Effector memory CD4-positive, alpha-beta T cell (primary cell): ENCODE results near the gene ATP8B2.

Source experiments
- DNase-seq, 3 donors: peaks; one replicate each; pipeline ENCODE4 v3.0.0-alpha.2; 2020
- H3K27ac ChIP-seq: 2 replicates; pipeline ENCODE4 v1.7.0; 2013; ENCODE audit warnings: mild to moderate bottlenecking, low read length, moderate library complexity; ENCODE audit not compliant: insufficient read depth, poor library complexity, severe bottlenecking
- H3K27me3 ChIP-seq: replicated peaks from 2 replicates; pipeline ENCODE4 v1.7.0; 2013; ENCODE audit warnings: mild to moderate bottlenecking, low read length; ENCODE audit not compliant: insufficient read depth, control insufficient read depth, poor library complexity, severe bottlenecking
- H3K36me3 ChIP-seq: 2 replicates; pipeline ENCODE4 v1.7.0; 2013; ENCODE audit warnings: mild to moderate bottlenecking, low read length, moderate library complexity; ENCODE audit not compliant: control insufficient read depth, insufficient read depth
- H3K4me1 ChIP-seq: 2 replicates; pipeline ENCODE4 v1.7.0; 2013; ENCODE audit warnings: low read length, mild to moderate bottlenecking; ENCODE audit not compliant: control insufficient read depth, insufficient read depth, poor library complexity, severe bottlenecking
- H3K4me3 ChIP-seq: 2 replicates; pipeline ENCODE4 v1.7.0; 2013; ENCODE audit warnings: low read length, low read depth, mild to moderate bottlenecking; ENCODE audit not compliant: insufficient read depth, poor library complexity, severe bottlenecking
- H3K9me3 ChIP-seq: 2 replicates; pipeline ENCODE4 v1.7.0; 2013; ENCODE audit warnings: mild to moderate bottlenecking, low read length, moderate library complexity; ENCODE audit not compliant: control insufficient read depth

Gene ATP8B2

DNA sequence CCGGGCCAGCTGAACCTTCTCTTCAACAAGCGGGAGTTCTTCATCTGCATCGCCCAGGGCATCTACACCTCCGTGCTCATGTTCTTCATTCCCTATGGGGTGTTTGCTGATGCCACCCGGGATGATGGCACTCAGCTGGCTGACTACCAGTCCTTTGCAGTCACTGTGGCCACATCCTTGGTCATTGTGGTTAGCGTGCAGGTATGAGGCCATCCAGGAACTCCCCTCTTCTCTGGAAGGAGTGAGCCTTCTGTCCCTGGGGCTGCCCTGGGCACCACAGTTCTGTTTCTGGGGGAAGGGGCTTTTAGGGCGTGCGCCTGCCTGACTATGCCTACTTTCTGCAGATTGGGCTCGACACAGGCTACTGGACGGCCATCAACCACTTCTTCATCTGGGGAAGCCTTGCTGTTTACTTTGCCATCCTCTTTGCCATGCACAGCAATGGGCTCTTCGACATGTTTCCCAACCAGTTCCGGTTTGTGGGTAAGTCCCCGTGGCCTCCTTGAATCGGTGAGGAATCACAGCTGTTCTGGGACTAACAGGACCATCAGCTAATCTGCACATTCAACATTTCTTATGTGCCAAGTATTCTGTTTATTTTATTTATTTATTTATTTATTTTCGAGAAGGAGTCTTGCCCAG lies 21.1 kb downstream of the ATP8B2 start:
- Histone ChIP-seq H3K27me3 (no peaks in the 10 kb centered on the region), H3K4me1 (peaks cover 62% of the 10 kb centered on the region), H3K4me3 (no peak overlapping the region), H3K27ac (peak overlapping the region; percentile 22), H3K9me3 (no peaks in the 10 kb centered on the region), H3K36me3 (peaks cover 73% of the 10 kb centered on the region)
- DNase-seq = no peak

DNA sequence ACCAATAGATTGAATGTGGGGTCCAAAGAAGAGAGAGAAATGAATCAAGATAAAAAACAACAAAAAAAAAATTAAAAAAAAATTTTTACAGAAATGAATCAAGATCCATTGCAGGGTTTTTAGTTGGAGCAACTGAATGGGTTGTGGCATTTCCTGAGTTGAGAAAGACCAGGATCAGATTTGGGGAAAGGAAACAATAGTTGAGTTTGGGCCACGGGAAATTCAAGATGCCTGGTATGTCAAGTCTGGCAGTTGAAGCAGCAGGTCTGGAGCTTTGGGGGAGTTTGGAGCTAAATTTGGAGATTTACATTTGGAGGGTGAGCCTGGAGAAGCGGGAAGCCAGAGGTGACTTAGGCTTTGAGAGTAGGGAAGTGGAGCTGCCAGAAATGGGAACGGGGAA lies 22.6 kb downstream of the ATP8B2 start:
- peaks cover 57% of the 10 kb centered on the region for H3K4me1 ChIP-seq
- H3K4me3 ChIP-seq = no peak overlapping the region
- no peak for DNase-seq
- H3K36me3 ChIP-seq = peaks cover 65% of the 10 kb centered on the region
- H3K27ac ChIP-seq = no peak overlapping the region
- H3K27me3 ChIP-seq = no peaks in the 10 kb centered on the region
- no peaks in the 10 kb centered on the region for H3K9me3 ChIP-seq

DNA sequence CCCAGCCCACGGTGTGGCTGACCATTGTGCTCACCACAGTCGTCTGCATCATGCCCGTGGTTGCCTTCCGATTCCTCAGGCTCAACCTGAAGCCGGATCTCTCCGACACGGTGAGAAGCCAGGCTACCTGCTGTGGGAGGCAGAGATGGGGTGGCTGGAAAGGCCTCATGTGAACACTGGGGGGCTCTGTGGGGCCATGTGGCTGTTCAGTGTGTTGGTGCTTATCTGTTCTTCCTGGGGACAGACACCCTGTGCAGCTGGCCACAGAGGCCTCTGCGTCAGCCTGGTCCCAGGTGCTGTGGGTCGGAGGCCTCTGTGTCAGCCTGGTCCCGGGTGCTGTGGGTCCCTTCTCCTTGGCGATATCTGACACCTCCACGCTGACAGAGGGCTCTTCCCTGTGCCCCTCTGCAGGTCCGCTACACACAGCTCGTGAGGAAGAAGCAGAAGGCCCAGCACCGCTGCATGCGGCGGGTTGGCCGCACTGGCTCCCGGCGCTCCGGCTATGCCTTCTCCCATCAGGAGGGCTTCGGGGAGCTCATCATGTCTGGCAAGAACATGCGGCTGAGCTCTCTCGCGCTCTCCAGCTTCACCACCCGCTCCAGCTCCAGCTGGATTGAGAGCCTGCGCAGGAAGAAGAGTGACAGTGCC lies 23.2 kb downstream of the ATP8B2 start:
- no peak overlapping the region for H3K4me3 ChIP-seq
- H3K4me1 ChIP-seq = peaks cover 59% of the 10 kb centered on the region
- peaks cover 65% of the 10 kb centered on the region for H3K36me3 ChIP-seq
- DNase-seq = no peak
- H3K9me3 ChIP-seq = no peaks in the 10 kb centered on the region
- H3K27me3 ChIP-seq = no peaks in the 10 kb centered on the region
- peak overlapping the region; percentile 30 for H3K27ac ChIP-seq

DNA sequence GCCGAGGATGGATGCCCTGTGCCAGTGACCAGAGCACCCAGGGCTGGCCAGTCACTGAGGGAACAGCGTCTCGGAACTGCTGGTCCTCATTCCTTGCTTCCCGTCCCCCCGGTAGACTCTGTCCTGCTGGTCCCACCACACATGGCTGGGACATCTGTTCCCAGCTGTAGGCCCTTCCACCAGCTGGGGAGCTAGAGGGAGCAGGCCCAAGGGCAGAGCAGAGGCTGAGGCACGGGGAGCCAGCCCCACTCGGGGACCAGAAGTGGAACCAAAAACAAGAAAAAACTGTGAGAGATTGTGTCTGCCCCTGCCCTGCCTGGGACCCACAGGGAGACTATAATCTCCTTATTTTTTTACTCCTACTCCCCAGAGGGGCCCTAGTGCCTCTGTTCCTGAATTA lies 23.8 kb downstream of the ATP8B2 start:
- H3K27me3 ChIP-seq = no peaks in the 10 kb centered on the region
- peaks cover 55% of the 10 kb centered on the region for H3K4me1 ChIP-seq
- H3K4me3 ChIP-seq = no peak overlapping the region
- peaks cover 60% of the 10 kb centered on the region for H3K36me3 ChIP-seq
- H3K27ac ChIP-seq = peak overlapping the region; percentile 30
- no peaks in the 10 kb centered on the region for H3K9me3 ChIP-seq
- DNase-seq = no peak

DNA sequence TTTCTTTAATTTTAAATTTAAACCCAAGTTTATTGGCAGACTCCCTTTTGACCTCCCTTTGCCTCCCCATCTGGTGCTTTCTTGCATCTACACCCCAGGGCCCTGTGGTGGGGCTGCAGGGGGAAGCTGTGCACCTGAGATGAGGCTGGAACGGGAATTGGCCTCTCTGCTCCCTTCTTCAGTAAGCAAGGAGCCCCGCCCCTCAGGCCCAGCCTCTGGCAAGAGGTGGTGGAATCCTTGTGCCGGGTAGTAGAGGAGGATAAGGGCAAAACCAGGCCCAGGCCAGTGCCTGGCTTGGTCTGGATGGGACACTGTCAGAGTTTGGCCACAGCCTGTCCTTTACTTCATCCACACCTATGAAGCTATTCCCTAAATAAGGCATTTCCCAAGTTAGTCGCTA lies 25.1 kb downstream of the ATP8B2 start:
- H3K36me3 ChIP-seq = peaks cover 47% of the 10 kb centered on the region

DNA sequence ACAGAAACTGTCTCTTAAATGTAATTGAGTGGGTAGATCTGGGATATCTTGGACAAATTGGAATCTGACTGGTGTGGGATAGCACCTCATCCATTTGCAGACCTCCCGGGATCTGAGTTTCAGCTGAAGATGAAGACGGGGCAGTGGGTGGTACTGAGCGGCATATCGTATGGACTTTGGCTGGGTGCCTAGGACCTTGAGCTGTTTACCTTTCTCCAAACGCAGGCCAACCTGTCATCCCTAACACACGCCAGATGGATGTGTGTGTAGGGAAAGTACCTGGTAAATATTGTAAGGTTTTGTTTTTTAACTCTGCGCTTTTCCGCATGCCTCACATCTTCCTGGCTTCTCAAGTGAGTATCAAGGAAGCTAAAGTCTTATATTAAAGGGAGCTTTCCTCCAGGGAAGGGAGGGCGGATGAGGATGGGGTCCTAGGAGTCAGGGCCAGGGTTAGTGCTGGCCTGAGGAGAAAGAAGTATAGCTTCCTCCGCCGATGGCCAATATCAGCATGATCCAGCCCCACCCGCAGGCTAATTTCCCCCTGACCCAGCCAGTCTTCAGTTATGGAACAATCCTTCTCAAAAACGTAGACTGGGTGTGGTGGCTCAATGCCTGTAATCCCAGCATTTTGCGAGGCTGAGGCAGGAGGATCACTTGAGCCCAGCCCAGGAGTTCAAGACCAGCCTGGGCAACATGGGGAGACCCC lies 26.2 kb downstream of the ATP8B2 start:
- H3K36me3 ChIP-seq = peaks cover 36% of the 10 kb centered on the region
- no peak overlapping the region for H3K27ac ChIP-seq
- no peak overlapping the region for H3K4me3 ChIP-seq
- peaks cover 32% of the 10 kb centered on the region for H3K4me1 ChIP-seq
- no peaks in the 10 kb centered on the region for H3K9me3 ChIP-seq
- H3K27me3 ChIP-seq = no peaks in the 10 kb centered on the region
- no peak for DNase-seq

More for the DNA sequence above, 25.1 kb downstream of the ATP8B2 start:
- peak overlapping the region; percentile 36 for H3K27ac ChIP-seq
- H3K4me3 ChIP-seq = no peak overlapping the region
- no peaks in the 10 kb centered on the region for H3K27me3 ChIP-seq
- no peaks in the 10 kb centered on the region for H3K9me3 ChIP-seq
- DNase-seq = no peak
- H3K4me1 ChIP-seq = peaks cover 43% of the 10 kb centered on the region

DNA sequence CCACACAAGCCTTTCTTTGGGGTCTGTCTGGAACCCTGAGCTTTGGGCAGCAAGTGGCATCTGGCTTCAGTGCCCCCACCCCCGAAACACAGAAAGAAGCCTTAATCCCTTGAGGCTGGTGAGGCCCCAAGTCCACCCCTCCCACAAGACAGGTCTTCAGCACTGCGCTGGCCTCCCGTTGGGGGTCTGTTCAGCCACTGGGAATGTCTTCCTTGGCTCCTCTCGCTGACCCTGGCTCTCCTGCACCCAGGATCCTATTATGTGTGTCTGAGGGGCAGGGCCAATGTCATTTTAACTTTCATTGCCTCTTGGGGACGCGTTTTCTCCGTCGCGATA lies 26.9 kb downstream of the ATP8B2 start:
- no peaks in the 10 kb centered on the region for H3K27me3 ChIP-seq
- H3K9me3 ChIP-seq = no peaks in the 10 kb centered on the region
- H3K4me1 ChIP-seq = peaks cover 25% of the 10 kb centered on the region
- peak overlapping the region; percentile 72 for H3K4me3 ChIP-seq
- DNase-seq = no peak
- H3K27ac ChIP-seq = peak overlapping the region; percentile 59
- peaks cover 30% of the 10 kb centered on the region for H3K36me3 ChIP-seq

DNA sequence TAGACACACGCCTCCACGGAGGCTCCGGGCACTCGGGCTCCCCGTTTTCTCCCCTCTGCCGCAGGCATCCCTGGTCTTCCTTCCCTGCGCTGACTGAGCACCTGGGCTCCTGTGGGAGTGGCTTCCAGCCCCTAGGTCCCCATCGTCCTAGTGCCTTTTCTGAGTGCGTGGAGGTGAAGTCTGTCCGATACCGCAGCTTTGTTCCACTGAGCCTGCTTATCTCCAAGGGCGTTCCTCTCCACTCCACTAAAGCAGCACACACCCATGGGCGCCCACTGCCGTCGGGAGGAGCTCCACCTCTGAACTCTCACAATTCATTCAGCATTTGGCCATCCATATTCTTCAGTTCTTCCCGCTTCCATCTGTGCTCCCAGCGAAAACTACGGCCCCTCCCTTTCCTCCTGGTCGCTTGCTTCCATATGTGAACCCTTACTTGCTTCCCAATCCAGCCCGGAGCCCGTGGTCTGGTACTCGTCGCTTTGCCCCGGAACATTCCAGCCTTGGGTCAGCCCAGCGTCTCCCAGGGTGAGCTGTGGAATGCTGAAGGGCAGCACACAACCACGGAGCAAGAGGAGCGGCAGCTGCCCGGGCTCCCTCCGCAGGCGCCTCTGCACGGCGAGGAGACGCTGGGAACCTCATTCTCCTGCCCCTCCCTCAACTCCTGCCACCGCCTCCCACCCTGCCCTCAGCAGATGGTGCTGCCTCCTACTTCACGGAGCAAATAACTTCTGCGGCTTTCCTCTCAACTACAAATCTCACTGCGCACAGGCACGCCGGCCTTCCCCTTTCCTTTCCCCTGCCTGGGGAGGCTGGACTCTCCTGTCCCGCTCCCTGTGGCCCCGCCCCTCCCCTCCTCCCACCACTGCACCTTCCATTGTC lies 27.5 kb downstream of the ATP8B2 start:
- H3K4me1 ChIP-seq = peaks cover 24% of the 10 kb centered on the region
- peak overlapping the region; percentile 59 for H3K27ac ChIP-seq
- H3K4me3 ChIP-seq = peak overlapping the region; percentile 72
- peaks cover 27% of the 10 kb centered on the region for H3K36me3 ChIP-seq
- no peaks in the 10 kb centered on the region for H3K27me3 ChIP-seq
- H3K9me3 ChIP-seq = no peaks in the 10 kb centered on the region
- DNase-seq = peak; percentile 11 to 24 (median 19)

DNA sequence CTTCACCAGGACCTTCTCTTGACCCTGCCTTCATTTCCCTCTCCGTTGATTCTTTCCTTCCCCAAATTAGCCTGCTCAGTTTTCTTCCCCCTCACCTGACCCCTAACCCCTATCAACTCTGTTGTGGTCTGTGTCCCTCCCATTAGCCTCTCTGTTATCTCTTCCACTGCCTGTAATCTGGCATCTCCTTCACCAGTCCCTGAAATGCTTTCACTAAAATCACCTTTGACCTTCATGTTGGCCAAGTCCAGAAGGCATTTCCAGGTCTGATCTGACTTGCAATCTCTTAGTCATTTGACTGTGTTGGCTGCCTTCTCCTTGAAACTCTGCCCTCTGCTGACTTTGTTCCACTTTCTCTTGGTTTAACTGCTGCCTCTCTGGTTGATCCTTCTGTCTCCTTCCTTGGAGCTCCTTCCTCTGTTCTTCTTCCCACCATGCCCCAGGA lies 28.2 kb downstream of the ATP8B2 start:
- peaks cover 21% of the 10 kb centered on the region for H3K36me3 ChIP-seq
- peaks cover 19% of the 10 kb centered on the region for H3K4me1 ChIP-seq
- no peaks in the 10 kb centered on the region for H3K27me3 ChIP-seq
- peak overlapping the region; percentile 59 for H3K27ac ChIP-seq
- peak overlapping the region; percentile 72 for H3K4me3 ChIP-seq
- no peaks in the 10 kb centered on the region for H3K9me3 ChIP-seq
- no peak for DNase-seq
